GM23338 (cell line): ENCODE measurements around the gene ECHDC1. TPM values are rescaled to one million over a fixed set of nuclear protein-coding genes. Genes with fewer than 3 reads are reported as not detected.
"Not testable (repeated sequence)": the region's sequence is repeated elsewhere in the genome, so short reads cannot be mapped to it uniquely, and the experiment has no call there.

ENCODE experiments used
- ATAC-seq: fragments of 200-7000 bp; cut with Tn5 transposase; 3 replicates; pipeline ENCODE4 v1.9.1; 2020
- DNase-seq: peaks from one replicate; pipeline ENCODE4 v3.0.0-alpha.2; 2015; ENCODE audit warnings: low spot score
- H2AFZ ChIP-seq: fragments of 200-600 bp; sonication (generic); 2 replicates; pipeline ENCODE4 v1.8.0; 2016; ENCODE audit warnings: antibody characterized with exemption, mild to moderate bottlenecking, moderate library complexity
- H3F3A ChIP-seq: fragments of 200-600 bp; sonication (generic); replicated peaks from 2 replicates; pipeline ENCODE4 v1.8.0; 2017; ENCODE audit warnings: antibody characterized with exemption, mixed run types, low read depth
- H3K27ac ChIP-seq: fragments of 200-600 bp; sonication (generic); 2 replicates; pipeline ENCODE4 v1.6.1; 2016; ENCODE audit warnings: low read depth
- H3K27me3 ChIP-seq: fragments of 200-600 bp; sonication (generic); 2 replicates; pipeline ENCODE4 v1.8.0; 2016; ENCODE audit warnings: mild to moderate bottlenecking, mixed run types, moderate library complexity; ENCODE audit not compliant: insufficient read depth
- H3K36me3 ChIP-seq: fragments of 200-600 bp; sonication (generic); 2 replicates; pipeline ENCODE4 v1.8.0; 2016; ENCODE audit warnings: mild to moderate bottlenecking; ENCODE audit not compliant: insufficient read depth
- H3K4me1 ChIP-seq: fragments of 200-600 bp; sonication (generic); 2 replicates; pipeline ENCODE4 v1.8.0; 2016; ENCODE audit warnings: mild to moderate bottlenecking, moderate library complexity; ENCODE audit not compliant: insufficient read depth
- H3K4me2 ChIP-seq: fragments of 200-600 bp; sonication (generic); 2 replicates; pipeline ENCODE4 v1.7.1; 2017; ENCODE audit warnings: mixed run types
- H3K4me3 ChIP-seq: fragments of 200-600 bp; sonication (generic); 2 replicates; pipeline ENCODE4 v1.6.1; 2016; ENCODE audit warnings: mixed run types
- H3K79me2 ChIP-seq: fragments of 200-600 bp; sonication (generic); replicated peaks from 2 replicates; pipeline ENCODE4 v1.8.0; 2017; ENCODE audit warnings: mild to moderate bottlenecking; ENCODE audit not compliant: insufficient read depth
- H3K9me2 ChIP-seq: fragments of 200-600 bp; sonication (generic); 2 replicates; pipeline ENCODE4 v1.8.0; 2017; ENCODE audit not compliant: insufficient read depth
- H4K20me1 ChIP-seq: fragments of 200-600 bp; sonication (generic); replicated peaks from 2 replicates; pipeline ENCODE4 v1.8.0; 2017; ENCODE audit warnings: mild to moderate bottlenecking; ENCODE audit not compliant: insufficient read depth
- H3K27ac Mint-ChIP-seq: 2 replicates; pipeline ENCODE4 v1.8.0; 2020; ENCODE audit warnings: inconsistent platforms, mild to moderate bottlenecking, moderate library complexity, mixed read lengths
- H3K27me3 Mint-ChIP-seq: 3 replicates; pipeline ENCODE4 v1.8.0; 2022; ENCODE audit warnings: low read depth, mild to moderate bottlenecking, moderate library complexity, mixed read lengths, inconsistent platforms; ENCODE audit not compliant: insufficient read depth, poor library complexity
- H3K36me3 Mint-ChIP-seq: 3 replicates; pipeline ENCODE4 v1.8.0; 2021; ENCODE audit warnings: low read depth, mild to moderate bottlenecking, inconsistent platforms, moderate library complexity, mixed read lengths
- H3K4me1 Mint-ChIP-seq: 3 replicates; pipeline ENCODE4 v1.8.0; 2020; ENCODE audit warnings: mild to moderate bottlenecking, inconsistent platforms, mixed read lengths
- H3K4me3 Mint-ChIP-seq: 3 replicates; pipeline ENCODE4 v1.8.0; 2021; ENCODE audit warnings: moderate library complexity, mild to moderate bottlenecking, inconsistent platforms, mixed read lengths
- H3K9me3 Mint-ChIP-seq: 3 replicates; pipeline ENCODE4 v1.8.0; 2020; ENCODE audit warnings: moderate library complexity, mild to moderate bottlenecking, inconsistent platforms, mixed read lengths
- CREB1 ChIP-seq: fragments of 250-450 bp; sonication (Bioruptor Pico); IDR thresholded peaks from 2 replicates; pipeline ENCODE4 v1.5.0; 2020; ENCODE audit warnings: low read depth, mild to moderate bottlenecking, moderate library complexity
- ETS1 ChIP-seq: IDR thresholded peaks from 2 replicates; pipeline ENCODE4 v1.6.1; 2016; ENCODE audit warnings: antibody characterized with exemption
- EZH2 ChIP-seq: fragments of 200-600 bp; sonication (generic); IDR thresholded peaks from one replicate; pipeline ENCODE4 v1.8.0; 2017; ENCODE audit warnings: antibody characterized with exemption, mild to moderate bottlenecking, low read depth; ENCODE audit not compliant: unreplicated experiment
- JUNB ChIP-seq: IDR thresholded peaks from one replicate; pipeline ENCODE4 v1.6.1; 2016; ENCODE audit warnings: antibody characterized with exemption; ENCODE audit not compliant: unreplicated experiment
- NANOG ChIP-seq: IDR thresholded peaks from 2 replicates; pipeline ENCODE4 v1.6.1; 2016; ENCODE audit warnings: antibody characterized with exemption, borderline replicate concordance
- POLR2AphosphoS5 ChIP-seq: IDR thresholded peaks from 2 replicates; pipeline ENCODE4 v1.6.1; 2016; ENCODE audit warnings: antibody characterized with exemption, low read depth
- STAT1 ChIP-seq: IDR thresholded peaks from one replicate; pipeline ENCODE4 v1.6.1; 2016; ENCODE audit warnings: antibody characterized with exemption; ENCODE audit not compliant: unreplicated experiment
- ZNF114 ChIP-seq: fragments of 250-450 bp; sonication (Bioruptor Pico); IDR thresholded peaks from 2 replicates; pipeline ENCODE4 v1.5.0; 2020; ENCODE audit warnings: mild to moderate bottlenecking, moderate library complexity
- ZNF331 ChIP-seq: fragments of 250-450 bp; sonication (Bioruptor Pico); IDR thresholded peaks from 2 replicates; pipeline ENCODE4 v1.5.0; 2020; ENCODE audit warnings: low read depth, mild to moderate bottlenecking, moderate library complexity
- polyA plus RNA-seq: library from polyadenylated mRNA; unstranded; fragments of >200 nt; fragmentation: Nextera tagmentation; extraction: Ambion mirVana; gene quantifications from 2 replicates; pipeline ENCODE4 v1.2.1, GENCODE V29; 2016
- total RNA-seq: library from RNA; depleted of rRNA; stranded (reverse); fragments of >200 nt; shearing (Covaris generic); gene quantifications from 2 replicates; pipeline ENCODE4 v1.2.3, GENCODE V29; 2014
- TF ChIP-seq, protein P1 (sequence below): IDR thresholded peaks from one replicate; pipeline ENCODE4 v1.6.1; 2018; ENCODE audit warnings: antibody characterized with exemption; ENCODE audit not compliant: unreplicated experiment

Gene ECHDC1
- total and polyA plus RNA-seq, 2 experiments from 2014 or later: 65.8 to 98.4 TPM

DNA sequence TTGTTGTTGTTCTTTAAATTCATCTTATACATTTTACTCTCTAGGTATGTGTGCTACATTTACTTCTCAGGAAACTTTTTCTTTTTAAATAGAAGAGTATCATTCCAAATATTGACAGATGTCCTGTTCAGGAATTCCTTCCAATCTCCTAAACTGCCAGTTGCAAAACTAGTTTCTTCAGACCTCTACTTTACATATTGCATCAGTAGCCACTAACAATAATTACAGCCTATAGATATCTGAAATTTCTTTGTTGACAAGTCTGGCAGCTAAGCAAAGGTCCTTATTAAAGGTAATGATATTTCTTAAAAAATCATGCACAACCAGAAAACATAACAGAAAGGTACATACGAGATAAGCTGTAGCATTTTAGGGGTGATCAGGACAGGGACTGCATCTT is 4.5 kb downstream of the ECHDC1 start (continued):
- no peak for TF ChIP-seq ETS1
- TF ChIP-seq STAT1: no peak
- TF ChIP-seq ZNF114 (CRISPR knock-in tag): no peak
- TF ChIP-seq EZH2: no peak
- TF ChIP-seq NANOG: no peak
- no peak for TF ChIP-seq POLR2AphosphoS5
- no peak for TF ChIP-seq JUNB
- TF ChIP-seq ZNF331 (CRISPR knock-in tag): no peak
- no peak for TF ChIP-seq CREB1 (CRISPR knock-in tag)

GRCh38 chr6:127332383-127332961 is 10.9 kb downstream of the ECHDC1 start:
- H3K4me1 Mint-ChIP-seq: peaks cover 50% of the 10 kb centered on the region
- Histone ChIP-seq H3F3A (no peaks in the 10 kb centered on the region), H3K27me3 (no peaks in the 10 kb centered on the region), H3K4me1 (peaks cover 50% of the 10 kb centered on the region), H3K79me2 (peaks cover 85% of the 10 kb centered on the region), H3K9me2 (no peaks in the 10 kb centered on the region), H3K4me3 (no peak overlapping the region), H2AFZ (no peak overlapping the region), H3K36me3 (peaks cover 8% of the 10 kb centered on the region; the same call in 1 of the 2 replicates), H3K4me2 (peak overlapping the region; percentile 14), H3K27ac (peak overlapping the region; percentile 94), H4K20me1 (no peaks in the 10 kb centered on the region)
- no peaks in the 10 kb centered on the region for H3K27me3 Mint-ChIP-seq
- H3K9me3 Mint-ChIP-seq: no peaks in the 10 kb centered on the region
- peak overlapping the region; percentile 14; the same call in 2 of the 3 replicates for H3K4me3 Mint-ChIP-seq
- peak; percentile 52 for DNase-seq
- TF ChIP-seq ZNF114 (CRISPR knock-in tag) (no peak), ETS1 (no peak), EZH2 (no peak), CREB1 (CRISPR knock-in tag) (no peak), STAT1 (no peak)
- TF ChIP-seq, protein P1, sequence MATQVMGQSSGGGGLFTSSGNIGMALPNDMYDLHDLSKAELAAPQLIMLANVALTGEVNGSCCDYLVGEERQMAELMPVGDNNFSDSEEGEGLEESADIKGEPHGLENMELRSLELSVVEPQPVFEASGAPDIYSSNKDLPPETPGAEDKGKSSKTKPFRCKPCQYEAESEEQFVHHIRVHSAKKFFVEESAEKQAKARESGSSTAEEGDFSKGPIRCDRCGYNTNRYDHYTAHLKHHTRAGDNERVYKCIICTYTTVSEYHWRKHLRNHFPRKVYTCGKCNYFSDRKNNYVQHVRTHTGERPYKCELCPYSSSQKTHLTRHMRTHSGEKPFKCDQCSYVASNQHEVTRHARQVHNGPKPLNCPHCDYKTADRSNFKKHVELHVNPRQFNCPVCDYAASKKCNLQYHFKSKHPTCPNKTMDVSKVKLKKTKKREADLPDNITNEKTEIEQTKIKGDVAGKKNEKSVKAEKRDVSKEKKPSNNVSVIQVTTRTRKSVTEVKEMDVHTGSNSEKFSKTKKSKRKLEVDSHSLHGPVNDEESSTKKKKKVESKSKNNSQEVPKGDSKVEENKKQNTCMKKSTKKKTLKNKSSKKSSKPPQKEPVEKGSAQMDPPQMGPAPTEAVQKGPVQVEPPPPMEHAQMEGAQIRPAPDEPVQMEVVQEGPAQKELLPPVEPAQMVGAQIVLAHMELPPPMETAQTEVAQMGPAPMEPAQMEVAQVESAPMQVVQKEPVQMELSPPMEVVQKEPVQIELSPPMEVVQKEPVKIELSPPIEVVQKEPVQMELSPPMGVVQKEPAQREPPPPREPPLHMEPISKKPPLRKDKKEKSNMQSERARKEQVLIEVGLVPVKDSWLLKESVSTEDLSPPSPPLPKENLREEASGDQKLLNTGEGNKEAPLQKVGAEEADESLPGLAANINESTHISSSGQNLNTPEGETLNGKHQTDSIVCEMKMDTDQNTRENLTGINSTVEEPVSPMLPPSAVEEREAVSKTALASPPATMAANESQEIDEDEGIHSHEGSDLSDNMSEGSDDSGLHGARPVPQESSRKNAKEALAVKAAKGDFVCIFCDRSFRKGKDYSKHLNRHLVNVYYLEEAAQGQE: no peak
- peaks cover 9% of the 10 kb centered on the region; the same call in 2 of the 3 replicates for H3K36me3 Mint-ChIP-seq
- peak overlapping the region; percentile 89 for H3K27ac Mint-ChIP-seq
- peak; percentile 51; the same call in 2 of the 3 replicates for ATAC-seq

- H3K4me2 ChIP-seq: 0 out of 2 replicates have a peak overlapping the region, but pooled peaks have one; percentile 1
- Mint-ChIP-seq H3K4me1 (peaks cover 40% of the 10 kb centered on the region), H3K27ac (peak overlapping the region; percentile 68)
- not testable (repeated sequence) for H3K9me2 ChIP-seq, DNase-seq, H4K20me1 ChIP-seq, H3K4me3 Mint-ChIP-seq, H3K9me3 Mint-ChIP-seq, H2AFZ ChIP-seq, H3K36me3 Mint-ChIP-seq, H3K27me3 ChIP-seq, H3K4me3 ChIP-seq, H3F3A ChIP-seq, ATAC-seq, H3K27me3 Mint-ChIP-seq
- peaks cover 76% of the 10 kb centered on the region for H3K79me2 ChIP-seq
- H3K36me3 ChIP-seq: peaks cover 14% of the 10 kb centered on the region
- H3K4me1 ChIP-seq: peaks cover 42% of the 10 kb centered on the region
- peak overlapping the region; percentile 93 for H3K27ac ChIP-seq
These were observed 12.2 kb downstream of the ECHDC1 start for GRCh38 chr6:127331256-127331655.
